Lung (tissue), 12 donors: Measurements from ENCODE around the gene AGBL4. TPM values are rescaled to one million over a fixed set of nuclear protein-coding genes. Genes with fewer than 3 reads are reported as not detected.

ENCODE experiments used
- ATAC-seq: fragments of 200-7000 bp; cut with Tn5 transposase; one replicate; pipeline ENCODE4 v1.9.1; 2020; ENCODE audit warnings: moderate number of reproducible peaks; ENCODE audit not compliant: insufficient read depth, low FRiP score
- DNase-seq, 3 donors: peaks; one replicate each; pipeline ENCODE4 v3.0.0-alpha.2; 2013 to 2017
- H3K27ac ChIP-seq, 2 donors: one replicate each; pipeline ENCODE4 v1.5.1; 2013; ENCODE audit warnings: mild to moderate bottlenecking in 2 of 2, moderate library complexity in 2 of 2, control low read depth in 1 of 2, inconsistent platforms in 1 of 2, low read depth in 1 of 2, low read length in 1 of 2
- H3K27me3 ChIP-seq, 3 donors: one replicate each; pipeline ENCODE4 v1.5.1; 2013; ENCODE audit warnings: low read length in 2 of 3; ENCODE audit not compliant: control insufficient read depth in 3 of 3, insufficient read depth in 3 of 3
- H3K36me3 ChIP-seq, 4 donors: one replicate each; pipeline ENCODE4 v1.5.1; 2013; ENCODE audit warnings: low read length in 4 of 4, mild to moderate bottlenecking in 1 of 4, moderate library complexity in 1 of 4; ENCODE audit not compliant: control insufficient read depth in 4 of 4, insufficient read depth in 4 of 4
- H3K4me1 ChIP-seq, 5 donors: one replicate each; pipeline ENCODE4 v1.5.1; 2013; ENCODE audit warnings: low read length in 5 of 5, mild to moderate bottlenecking in 2 of 5, moderate library complexity in 1 of 5; ENCODE audit not compliant: control insufficient read depth in 5 of 5, insufficient read depth in 5 of 5
- H3K4me3 ChIP-seq: one replicate; pipeline ENCODE4 v1.5.1; 2013; ENCODE audit warnings: mild to moderate bottlenecking, control low read depth, moderate library complexity
- H3K9ac ChIP-seq, 2 donors: one replicate each; pipeline ENCODE4 v1.5.1; 2013; ENCODE audit warnings: low read length in 2 of 2, control low read depth in 1 of 2; ENCODE audit not compliant: insufficient read depth in 1 of 2
- H3K9me3 ChIP-seq, 4 donors: one replicate each; pipeline ENCODE4 v1.5.1; 2013; ENCODE audit warnings: low read length in 3 of 4, mild to moderate bottlenecking in 1 of 4, moderate library complexity in 1 of 4; ENCODE audit not compliant: control insufficient read depth in 4 of 4, insufficient read depth in 3 of 4
- WGBS, 2 donors: extraction: QIAGEN DNeasy Blood & Tissue Kit; methylation state at CpG; one replicate each; pipeline ENCODE4 v1.1.7; 2013; 5-methylcytosine and 5-hydroxymethylcytosine counted together
- polyA plus RNA-seq, 2 donors: library from polyadenylated mRNA; stranded (reverse); fragments of 200-250 nt; gene quantifications; one replicate each; pipeline ENCODE4 v1.2.1, GENCODE V29; 2013
- total RNA-seq, 2 donors: library from RNA; depleted of rRNA in 1 of 2; stranded (reverse); fragments of >200 nt in 1 of 2; gene quantifications; one replicate each; pipeline ENCODE4 v1.2.1, GENCODE V29; 2014 to 2021
- TF ChIP-seq, protein P1 (sequence below): IDR thresholded peaks from 2 replicates; pipeline ENCODE4 v1.5.1; 2012; ENCODE audit warnings: mild to moderate bottlenecking; ENCODE audit errors: control extremely low read depth, extremely low read depth
- donor health status: control.
- donor health status: control.
- donor health status: Bipolar disorder and iron deficiency.
- donor health status: healthy.
- donor health status: DM: yes; HTN: yes; CAD: no.

The AGBL4 gene
- total and polyA plus RNA-seq, 4 donors: 0.24 to 7.5 (median 2.6) TPM

DNA sequence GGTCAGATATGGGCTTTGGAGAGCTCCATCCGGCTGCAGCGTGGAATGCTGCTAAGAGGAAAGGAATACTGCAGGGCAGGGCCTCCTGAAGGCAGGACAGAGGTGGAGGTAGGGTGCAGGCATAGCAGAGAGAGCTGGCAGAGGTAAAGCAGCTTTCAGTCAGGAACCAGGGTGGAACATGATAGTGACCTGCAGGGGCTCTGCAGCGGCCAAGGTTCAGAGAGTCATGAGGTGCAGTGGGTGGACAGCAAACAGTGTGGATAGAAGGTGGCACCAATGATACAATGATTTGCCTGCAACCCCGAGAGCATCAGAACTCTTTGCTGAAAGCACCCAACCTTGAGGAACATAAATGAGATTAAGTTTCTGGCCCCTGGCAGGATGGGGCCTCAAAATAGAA is 1366.3 kb downstream of the AGBL4 start:
- TF ChIP-seq, protein P1, sequence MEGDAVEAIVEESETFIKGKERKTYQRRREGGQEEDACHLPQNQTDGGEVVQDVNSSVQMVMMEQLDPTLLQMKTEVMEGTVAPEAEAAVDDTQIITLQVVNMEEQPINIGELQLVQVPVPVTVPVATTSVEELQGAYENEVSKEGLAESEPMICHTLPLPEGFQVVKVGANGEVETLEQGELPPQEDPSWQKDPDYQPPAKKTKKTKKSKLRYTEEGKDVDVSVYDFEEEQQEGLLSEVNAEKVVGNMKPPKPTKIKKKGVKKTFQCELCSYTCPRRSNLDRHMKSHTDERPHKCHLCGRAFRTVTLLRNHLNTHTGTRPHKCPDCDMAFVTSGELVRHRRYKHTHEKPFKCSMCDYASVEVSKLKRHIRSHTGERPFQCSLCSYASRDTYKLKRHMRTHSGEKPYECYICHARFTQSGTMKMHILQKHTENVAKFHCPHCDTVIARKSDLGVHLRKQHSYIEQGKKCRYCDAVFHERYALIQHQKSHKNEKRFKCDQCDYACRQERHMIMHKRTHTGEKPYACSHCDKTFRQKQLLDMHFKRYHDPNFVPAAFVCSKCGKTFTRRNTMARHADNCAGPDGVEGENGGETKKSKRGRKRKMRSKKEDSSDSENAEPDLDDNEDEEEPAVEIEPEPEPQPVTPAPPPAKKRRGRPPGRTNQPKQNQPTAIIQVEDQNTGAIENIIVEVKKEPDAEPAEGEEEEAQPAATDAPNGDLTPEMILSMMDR: no peak
- Histone ChIP-seq H3K27me3 (peaks cover 0 to 8% (median 0%) of the 10 kb centered on the region in 3 donors), H3K9me3 (no peaks in the 10 kb centered on the region), H3K36me3 (no peaks in the 10 kb centered on the region), H3K4me3 (no peak overlapping the region), H3K27ac (no peak overlapping the region), H3K4me1 (no peaks in the 10 kb centered on the region), H3K9ac (no peak overlapping the region)
- no peak for DNase-seq
- no peak for ATAC-seq
- 81 to 88% methylated on average over 4 of the region's 4 CpGs for WGBS, 2 donors

DNA sequence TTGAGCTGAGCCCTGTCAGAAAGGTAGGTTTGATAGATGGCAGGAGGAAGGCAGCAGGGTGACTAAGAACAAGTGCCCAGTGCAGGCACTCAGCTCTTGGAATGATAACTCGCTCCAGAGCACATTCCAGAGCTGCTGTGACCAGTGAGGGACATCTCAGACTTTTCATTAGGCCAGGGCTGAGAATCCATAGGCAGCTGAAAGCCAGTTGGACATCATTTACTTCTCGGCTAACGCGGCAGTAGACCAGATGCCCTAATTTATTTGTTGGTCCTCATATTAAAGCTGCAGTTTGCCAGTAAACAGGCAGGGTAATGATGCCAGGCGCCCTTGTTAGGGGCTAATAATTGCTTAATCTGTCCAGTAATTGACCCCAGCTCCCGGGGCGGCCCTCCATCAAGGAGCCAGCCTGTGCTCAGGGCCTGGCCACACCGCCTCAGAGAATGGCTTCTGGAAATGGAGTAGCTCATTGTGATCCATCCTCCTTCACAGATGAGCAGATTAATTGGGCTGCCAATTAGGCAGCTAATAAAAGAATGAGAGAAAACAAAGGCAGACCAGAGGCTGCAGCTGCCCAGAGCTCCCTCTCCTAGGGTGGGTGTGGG is 1369.0 kb downstream of the AGBL4 start:
- Histone ChIP-seq H3K27me3 (no peaks in the 10 kb centered on the region), H3K4me1 (no peaks in the 10 kb centered on the region), H3K4me3 (no peak overlapping the region), H3K36me3 (no peaks in the 10 kb centered on the region), H3K27ac (no peak overlapping the region), H3K9ac (no peak overlapping the region), H3K9me3 (no peaks in the 10 kb centered on the region)
- no peak for ATAC-seq
- TF ChIP-seq, protein P1: no peak
- DNase-seq: no peak
- WGBS, 2 donors: 85 to 91% methylated on average over 8 of the region's 8 CpGs

DNA sequence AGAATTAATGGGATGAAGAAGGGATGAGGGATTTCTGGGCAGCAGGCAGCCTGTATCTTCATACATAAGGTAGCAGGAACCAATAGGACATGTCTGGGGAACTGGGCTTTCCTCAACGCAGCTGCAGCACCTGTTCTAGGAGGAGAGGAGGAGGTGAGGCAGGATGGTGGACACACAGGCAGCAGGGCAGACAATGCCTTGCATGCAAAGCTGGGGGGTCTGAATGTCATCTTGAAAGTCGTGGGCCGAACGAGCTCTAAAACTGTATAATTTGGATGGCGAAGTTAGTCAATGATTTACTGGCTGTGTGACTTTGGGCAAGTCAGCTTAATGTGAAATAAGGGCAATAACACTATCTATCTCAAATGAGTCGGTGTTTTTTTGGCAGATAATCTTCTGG is 1371.4 kb downstream of the AGBL4 start:
- no peak overlapping the region for H3K9ac ChIP-seq
- DNase-seq: no peak
- WGBS, 2 donors: 88 to 92% methylated on average over 6 of the region's 6 CpGs

More for the DNA sequence above, 1371.4 kb downstream of the AGBL4 start:
- ATAC-seq: no peak
- no peaks in the 10 kb centered on the region for H3K36me3 ChIP-seq
- TF ChIP-seq, protein P1: no peak
- H3K4me3 ChIP-seq: no peak overlapping the region
- H3K4me1 ChIP-seq: no peaks in the 10 kb centered on the region
- H3K9me3 ChIP-seq: no peaks in the 10 kb centered on the region
- H3K27me3 ChIP-seq: no peaks in the 10 kb centered on the region
- H3K27ac ChIP-seq: no peak overlapping the region
